ENCODE data around the gene NSDHL. TPM values are rescaled to one million over a fixed set of nuclear protein-coding genes. Genes with fewer than 3 reads are reported as not detected.

The NSDHL gene
- total and polyA plus RNA-seq, 8 donors: 15.0 to 42.5 (median 18.3) TPM

DNA sequence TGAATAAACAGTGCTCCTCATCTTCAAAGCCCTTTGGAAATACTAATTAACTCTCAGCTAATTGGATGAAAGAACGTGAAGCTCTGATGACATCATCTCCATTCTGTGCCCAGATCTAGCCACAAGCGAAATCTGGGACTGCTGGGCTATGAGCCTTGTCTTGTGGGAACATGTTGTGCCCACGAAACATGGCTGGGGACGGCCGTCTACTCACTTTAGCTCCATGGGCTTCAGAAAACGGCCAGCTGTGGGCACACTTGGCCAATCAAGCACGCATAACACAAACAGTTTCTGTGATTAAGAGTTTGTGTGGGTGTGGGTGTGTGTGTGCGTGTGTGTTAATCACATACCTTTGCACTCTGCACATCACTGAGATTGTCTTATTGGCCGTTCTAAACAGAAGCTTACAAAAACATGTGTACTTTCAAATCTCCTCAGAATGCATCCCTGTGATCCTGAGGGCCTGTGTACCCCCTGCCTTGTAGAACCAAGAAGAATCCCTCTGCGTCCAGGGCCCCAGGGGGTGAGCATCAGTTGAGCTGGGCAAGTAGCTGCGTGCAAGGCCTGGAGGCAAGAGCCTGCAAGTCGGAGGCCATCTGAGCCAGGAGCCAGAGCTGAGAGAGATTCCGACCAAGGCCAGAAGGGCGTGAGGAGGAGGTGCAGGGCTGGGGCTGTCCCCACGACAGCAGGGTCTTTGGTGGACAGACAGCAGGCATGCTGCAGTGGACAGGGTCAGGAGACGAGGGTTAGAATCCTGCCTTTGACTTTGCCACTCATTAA, 48.3 kb downstream of the NSDHL start:
- DNase-seq (no peak), ATAC-seq (no peak)
- Histone ChIP-seq H3K27ac (no peak overlapping the region), H3K27me3 (no peaks in the 10 kb centered on the region), H3K4me1 (no peaks in the 10 kb centered on the region), H3K36me3 (no peaks in the 10 kb centered on the region), H3K9me3 (no peaks in the 10 kb centered on the region), H3K4me3 (no peak overlapping the region)
- TF ChIP-seq, protein P1, sequence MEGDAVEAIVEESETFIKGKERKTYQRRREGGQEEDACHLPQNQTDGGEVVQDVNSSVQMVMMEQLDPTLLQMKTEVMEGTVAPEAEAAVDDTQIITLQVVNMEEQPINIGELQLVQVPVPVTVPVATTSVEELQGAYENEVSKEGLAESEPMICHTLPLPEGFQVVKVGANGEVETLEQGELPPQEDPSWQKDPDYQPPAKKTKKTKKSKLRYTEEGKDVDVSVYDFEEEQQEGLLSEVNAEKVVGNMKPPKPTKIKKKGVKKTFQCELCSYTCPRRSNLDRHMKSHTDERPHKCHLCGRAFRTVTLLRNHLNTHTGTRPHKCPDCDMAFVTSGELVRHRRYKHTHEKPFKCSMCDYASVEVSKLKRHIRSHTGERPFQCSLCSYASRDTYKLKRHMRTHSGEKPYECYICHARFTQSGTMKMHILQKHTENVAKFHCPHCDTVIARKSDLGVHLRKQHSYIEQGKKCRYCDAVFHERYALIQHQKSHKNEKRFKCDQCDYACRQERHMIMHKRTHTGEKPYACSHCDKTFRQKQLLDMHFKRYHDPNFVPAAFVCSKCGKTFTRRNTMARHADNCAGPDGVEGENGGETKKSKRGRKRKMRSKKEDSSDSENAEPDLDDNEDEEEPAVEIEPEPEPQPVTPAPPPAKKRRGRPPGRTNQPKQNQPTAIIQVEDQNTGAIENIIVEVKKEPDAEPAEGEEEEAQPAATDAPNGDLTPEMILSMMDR (IDR thresholded peaks at IDR 0.05): no peak
- intact Hi-C loops (cut with DNase I): no loop called here

GRCh38 chrX:152881289-152881688, 50.4 kb downstream of the NSDHL start:
- Histone ChIP-seq H3K9me3 (no peaks in the 10 kb centered on the region), H3K27me3 (no peaks in the 10 kb centered on the region), H3K4me3 (no peak overlapping the region), H3K4me1 (no peaks in the 10 kb centered on the region), H3K36me3 (no peaks in the 10 kb centered on the region), H3K27ac (no peak overlapping the region)
- no peak for DNase-seq
- TF ChIP-seq, protein P1 (IDR thresholded peaks at IDR 0.05): no peak
- ATAC-seq: no peak
- intact Hi-C loops (cut with DNase I): no loop called here

DNA sequence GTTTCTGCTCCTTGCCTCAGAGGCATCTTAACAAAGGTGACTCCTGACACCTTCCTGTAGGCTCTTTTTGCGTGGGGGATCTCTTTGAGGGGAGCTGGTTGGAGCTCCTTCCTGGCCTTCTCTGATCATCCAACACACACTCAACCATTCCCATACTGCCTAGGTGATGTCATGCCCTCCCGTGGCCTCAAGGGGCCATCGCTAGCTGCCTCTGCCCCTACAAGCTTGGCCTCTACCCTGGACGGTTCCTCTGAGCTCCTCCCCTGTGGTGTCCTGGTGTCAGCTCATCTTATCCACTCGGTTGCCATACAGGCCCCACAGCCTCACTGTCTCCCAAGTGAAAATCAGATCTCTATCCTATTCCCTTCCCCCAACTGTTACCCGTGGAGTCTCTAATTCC, 53.3 kb downstream of the NSDHL start:
- intact Hi-C loops (cut with DNase I): no loop called here
- Histone ChIP-seq H3K27ac (no peak overlapping the region), H3K9me3 (no peaks in the 10 kb centered on the region), H3K36me3 (no peaks in the 10 kb centered on the region), H3K27me3 (peaks cover 0 to 3% of the 10 kb centered on the region in 2 donors), H3K4me3 (no peak overlapping the region), H3K4me1 (no peaks in the 10 kb centered on the region)
- DNase-seq (no peak), ATAC-seq (no peak)
- TF ChIP-seq, protein P1 (IDR thresholded peaks at IDR 0.05): no peak

GRCh38 chrX:152886716-152887115, 55.9 kb downstream of the NSDHL start:
- DNase-seq (no peak), ATAC-seq (no peak)
- no peaks in the 10 kb centered on the region for H3K4me1 ChIP-seq
- no peaks in the 10 kb centered on the region for H3K36me3 ChIP-seq
- no peaks in the 10 kb centered on the region for H3K9me3 ChIP-seq
- no peak overlapping the region for H3K27ac ChIP-seq
- TF ChIP-seq, protein P1 (IDR thresholded peaks at IDR 0.05): no peak
- intact Hi-C loops (cut with DNase I): no loop called here
- peaks cover 0 to 3% of the 10 kb centered on the region in 2 donors for H3K27me3 ChIP-seq
- H3K4me3 ChIP-seq: no peak overlapping the region

GRCh38 chrX:152892499-152892898, 61.6 kb downstream of the NSDHL start:
- intact Hi-C loops (cut with DNase I): no loop called here
- no peak for ATAC-seq
- TF ChIP-seq, protein P1 (IDR thresholded peaks at IDR 0.05): no peak

More at GRCh38 chrX:152892499-152892898, 61.6 kb downstream of the NSDHL start:
- no peak overlapping the region for H3K4me3 ChIP-seq
- H3K36me3 ChIP-seq: no peaks in the 10 kb centered on the region
- no peaks in the 10 kb centered on the region for H3K4me1 ChIP-seq
- no peak overlapping the region for H3K27ac ChIP-seq
- no peaks in the 10 kb centered on the region for H3K9me3 ChIP-seq
- no peak for DNase-seq
- H3K27me3 ChIP-seq: peaks cover 3 to 7% of the 10 kb centered on the region in 2 donors
